Esophagus squamous epithelium (tissue), 4 donors: ENCODE results near the gene COL27A1.

Experiments
- CTCF ChIP-seq, 6 experiments: fragments of 450-650 bp in 4 of 6; fragments of 200-600 bp in 2 of 6; sonication (generic) in 2 of 6; IDR thresholded peaks; one replicate each; pipeline ENCODE4 v1.5.1; 2016 to 2019; ENCODE audit warnings: antibody characterized with exemption in 6 of 6, mild to moderate bottlenecking in 4 of 6, moderate library complexity in 4 of 6
- POLR2A ChIP-seq, 4 donors: fragments of 450-650 bp; IDR thresholded peaks; one replicate each; pipeline ENCODE4 v1.6.1; 2017; ENCODE audit warnings: antibody characterized with exemption in 4 of 4, mild to moderate bottlenecking in 4 of 4, moderate library complexity in 3 of 4

DNA sequence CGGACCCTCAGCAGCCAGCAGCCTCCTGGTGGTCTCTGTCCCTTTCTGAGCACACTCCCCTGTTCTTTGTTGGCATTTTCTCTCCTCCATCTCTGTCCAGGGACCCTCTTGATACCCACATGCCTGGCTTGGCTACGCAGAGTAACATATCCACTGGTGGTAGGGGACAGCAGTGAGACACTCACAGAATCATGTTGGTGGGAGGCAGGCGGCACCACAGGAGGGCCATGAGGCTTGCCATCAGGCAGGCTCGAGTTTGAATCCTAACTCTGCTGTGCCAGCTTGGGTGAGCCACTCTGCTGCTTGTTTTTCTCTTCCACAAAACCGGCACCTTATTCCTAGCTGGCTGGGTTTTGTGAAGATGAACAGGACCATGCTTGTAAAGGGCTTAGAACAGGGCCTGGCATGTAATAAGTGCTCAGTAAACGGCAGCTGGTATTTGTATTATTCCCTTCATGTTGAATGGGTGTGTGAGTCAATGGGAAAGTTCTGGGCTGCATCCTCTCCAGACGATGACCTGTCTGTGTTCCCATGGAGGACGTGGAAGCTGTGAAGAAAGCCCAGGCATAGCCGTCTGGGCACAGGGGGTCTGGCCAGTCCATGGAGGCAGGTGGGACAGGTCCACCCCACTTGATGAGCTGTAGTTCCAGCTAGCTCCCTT lies 2.3 kb downstream of the COL27A1 start:
- TF ChIP-seq CTCF (IDR thresholded peaks at IDR 0.05), result no peak
- TF ChIP-seq POLR2A (IDR thresholded peaks at IDR 0.05), result no peak
